Suppressor macrophage (primary cell): ENCODE results near the gene MROH7.

Experiments
- DNase-seq, 4 experiments: peaks; one replicate each; pipeline ENCODE4 v3.0.0-alpha.2; 2020 to 2022

The MROH7 gene

GRCh38 chr1:54652168-54652567, 10.6 kb downstream of the MROH7 start:
- peak; percentile 55 to 81 (median 77) for DNase-seq

GRCh38 chr1:54653036-54653435, 11.4 kb downstream of the MROH7 start:
- DNase-seq, result no peak

GRCh38 chr1:54658164-54658913, 16.8 kb downstream of the MROH7 start:
- DNase-seq, result no peak

- no peak for DNase-seq
These were observed 22.1 kb downstream of the MROH7 start for GRCh38 chr1:54663725-54664124.

- no peak for DNase-seq
These were observed 22.8 kb downstream of the MROH7 start for GRCh38 chr1:54664364-54664763.

GRCh38 chr1:54665852-54666251, 24.3 kb downstream of the MROH7 start:
- DNase-seq, result no peak

GRCh38 chr1:54666333-54666732, 24.7 kb downstream of the MROH7 start:
- peak in 1 of 4 experiments; percentile 14 for DNase-seq

- no peak for DNase-seq
These were observed 26.2 kb downstream of the MROH7 start for GRCh38 chr1:54667797-54668196.

GRCh38 chr1:54668567-54668966, 27.0 kb downstream of the MROH7 start:
- DNase-seq, result no peak

GRCh38 chr1:54671985-54672608, 30.5 kb downstream of the MROH7 start:
- peak; percentile 46 to 69 (median 62) for DNase-seq

GRCh38 chr1:54678776-54679643, 37.4 kb downstream of the MROH7 start:
- DNase-seq, result peak in 3 of 4 experiments; percentile 31 to 56 (median 36)

GRCh38 chr1:54679706-54680105, 38.1 kb downstream of the MROH7 start:
- DNase-seq, result no peak

GRCh38 chr1:54680387-54680786, 38.8 kb downstream of the MROH7 start:
- DNase-seq, result no peak

- peak in 1 of 4 experiments; percentile 8 for DNase-seq
These were observed 39.8 kb downstream of the MROH7 start for GRCh38 chr1:54681358-54681757.

- DNase-seq, result no peak
These were observed 41.9 kb downstream of the MROH7 start for GRCh38 chr1:54683453-54683852.

- no peak for DNase-seq
These were observed 43.8 kb downstream of the MROH7 start for GRCh38 chr1:54685335-54685905.

GRCh38 chr1:54686155-54686554, 44.6 kb downstream of the MROH7 start:
- DNase-seq, result no peak

- DNase-seq, result no peak
These were observed 53.2 kb downstream of the MROH7 start for GRCh38 chr1:54694771-54695170.

- DNase-seq, result no peak
These were observed 53.6 kb downstream of the MROH7 start for GRCh38 chr1:54695221-54695620.

- no peak for DNase-seq
These were observed 54.2 kb downstream of the MROH7 start for GRCh38 chr1:54695764-54696163.

GRCh38 chr1:54696262-54696661, 54.7 kb downstream of the MROH7 start:
- DNase-seq, result no peak

GRCh38 chr1:54697896-54698295, 56.3 kb downstream of the MROH7 start:
- no peak for DNase-seq

GRCh38 chr1:54698346-54698745, 56.8 kb downstream of the MROH7 start:
- no peak for DNase-seq
